HG03159 (cell line): ENCODE measurements around the gene NR1H3.

ENCODE experiments used
- ATAC-seq: cut with Tn5 transposase; IDR thresholded peaks from one replicate; pipeline ENCODE4 v1.9.1; 2021; ENCODE audit warnings: mild to moderate bottlenecking, moderate library complexity; ENCODE audit not compliant: unreplicated experiment

The NR1H3 gene

DNA sequence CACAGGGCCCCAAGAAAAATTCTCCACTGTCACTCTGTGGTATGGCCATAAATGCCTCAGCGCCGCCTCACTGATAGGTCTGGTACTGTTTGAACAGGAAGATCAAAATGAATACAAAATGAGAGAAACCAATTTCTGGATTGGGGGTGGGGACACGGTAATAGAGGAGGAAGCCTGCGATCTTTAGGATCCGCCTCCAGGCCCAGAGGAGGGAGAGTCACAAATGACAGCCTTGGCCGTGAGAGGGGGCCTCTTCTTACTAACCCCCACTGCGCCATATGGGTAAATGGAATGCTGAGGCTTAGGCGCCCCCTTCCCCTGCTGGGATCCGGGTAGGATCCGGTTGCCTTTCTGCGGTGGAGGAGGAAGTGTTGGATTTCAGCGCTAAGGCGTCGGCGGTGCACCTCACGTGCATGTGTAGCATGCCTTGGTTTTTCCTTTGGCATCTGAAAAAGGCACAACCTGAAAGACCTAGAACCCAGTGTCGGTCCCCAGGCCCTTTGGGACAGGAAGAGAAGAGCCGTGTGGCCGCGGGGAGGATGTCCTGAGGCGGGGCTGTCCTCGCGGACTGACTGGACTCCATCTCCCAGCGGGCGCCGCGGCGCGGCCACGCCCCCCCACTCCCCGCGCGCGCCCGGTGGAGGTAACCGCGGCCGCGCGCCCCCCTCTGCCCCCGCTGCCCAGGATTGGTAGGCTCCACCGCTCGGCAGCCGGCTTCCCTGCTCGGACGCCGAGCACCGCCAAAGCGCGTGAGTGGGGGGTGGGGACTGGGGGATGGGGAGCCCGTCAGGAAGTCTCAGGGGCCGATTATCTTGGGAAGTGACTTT lies 11.4 kb downstream of the NR1H3 start:
- peak; percentile 45 for ATAC-seq

GRCh38 chr11:47269829-47270305 lies 12.1 kb downstream of the NR1H3 start, which contains the start of gene MADD:
Gene MADD, plus strand, starts transcription at chr11:47270133.
- peak; percentile 73 for ATAC-seq

GRCh38 chr11:47270331-47271271 lies 12.8 kb downstream of the NR1H3 start:
- ATAC-seq, result no peak

DNA sequence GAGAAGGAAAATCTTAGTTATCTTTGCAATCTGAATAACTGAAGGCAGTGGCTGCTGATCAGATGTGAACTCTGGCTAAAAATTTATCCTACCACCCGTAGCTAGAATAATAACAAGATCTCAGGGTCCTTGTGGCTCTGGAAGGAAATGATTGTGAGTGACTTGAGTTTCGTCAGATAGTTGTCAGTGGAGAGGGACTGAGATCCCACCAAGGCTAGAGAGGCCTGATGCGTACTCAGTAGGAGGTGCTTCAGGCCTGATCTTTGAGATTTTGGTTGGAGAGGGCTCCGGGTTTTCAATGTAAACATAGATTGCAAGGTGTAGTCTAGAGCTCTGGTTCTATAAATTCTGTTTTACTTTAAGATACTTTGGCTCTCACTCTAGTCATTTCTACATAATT lies 13.5 kb downstream of the NR1H3 start:
- ATAC-seq, result no peak

GRCh38 chr11:47271961-47272661 lies 14.3 kb downstream of the NR1H3 start:
- ATAC-seq, result no peak

- no peak for ATAC-seq
These were observed 14.9 kb downstream of the NR1H3 start for GRCh38 chr11:47272706-47273105.

DNA sequence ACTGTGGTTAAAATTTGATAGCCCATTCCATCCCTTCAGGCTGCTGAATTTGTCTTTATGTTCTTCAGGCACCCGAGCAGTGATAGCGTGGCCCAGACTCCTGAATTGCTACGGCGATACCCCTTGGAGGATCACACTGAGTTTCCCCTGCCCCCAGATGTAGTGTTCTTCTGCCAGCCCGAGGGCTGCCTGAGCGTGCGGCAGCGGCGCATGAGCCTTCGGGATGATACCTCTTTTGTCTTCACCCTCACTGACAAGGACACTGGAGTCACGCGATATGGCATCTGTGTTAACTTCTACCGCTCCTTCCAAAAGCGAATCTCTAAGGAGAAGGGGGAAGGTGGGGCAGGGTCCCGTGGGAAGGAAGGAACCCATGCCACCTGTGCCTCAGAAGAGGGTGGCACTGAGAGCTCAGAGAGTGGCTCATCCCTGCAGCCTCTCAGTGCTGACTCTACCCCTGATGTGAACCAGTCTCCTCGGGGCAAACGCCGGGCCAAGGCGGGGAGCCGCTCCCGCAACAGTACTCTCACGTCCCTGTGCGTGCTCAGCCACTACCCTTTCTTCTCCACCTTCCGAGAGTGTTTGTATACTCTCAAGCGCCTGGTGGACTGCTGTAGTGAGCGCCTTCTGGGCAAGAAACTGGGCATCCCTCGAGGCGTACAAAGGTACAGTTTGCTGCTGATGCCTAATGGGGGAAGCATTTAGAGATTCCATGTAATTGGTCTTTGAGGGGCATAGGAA lies 16.9 kb downstream of the NR1H3 start:
- ATAC-seq, result no peak

DNA sequence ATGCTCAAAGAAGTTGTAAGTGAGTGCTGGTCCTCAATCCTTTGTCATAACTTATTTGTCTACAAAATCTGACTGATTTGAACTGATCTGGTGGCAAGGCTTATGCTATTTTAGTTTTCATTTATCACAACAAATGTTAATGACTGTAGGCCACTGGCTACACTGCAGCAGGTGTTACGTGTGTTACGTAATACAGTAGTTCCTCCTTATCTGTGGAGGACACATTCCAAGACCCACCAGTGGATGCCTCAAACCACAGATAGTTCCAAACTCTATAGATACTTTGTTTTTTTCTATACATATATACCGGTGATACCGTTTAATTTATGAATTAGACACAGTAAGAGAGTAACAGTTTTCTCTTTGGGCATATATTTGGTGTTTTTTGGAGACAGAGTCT lies 19.1 kb downstream of the NR1H3 start:
- ATAC-seq, result no peak

- no peak for ATAC-seq
These were observed 20.3 kb downstream of the NR1H3 start for GRCh38 chr11:47278058-47278457.

- ATAC-seq, result no peak
These were observed 21.0 kb downstream of the NR1H3 start for GRCh38 chr11:47278769-47279168.

- ATAC-seq, result no peak
These were observed 22.3 kb downstream of the NR1H3 start for GRCh38 chr11:47280099-47280498.

DNA sequence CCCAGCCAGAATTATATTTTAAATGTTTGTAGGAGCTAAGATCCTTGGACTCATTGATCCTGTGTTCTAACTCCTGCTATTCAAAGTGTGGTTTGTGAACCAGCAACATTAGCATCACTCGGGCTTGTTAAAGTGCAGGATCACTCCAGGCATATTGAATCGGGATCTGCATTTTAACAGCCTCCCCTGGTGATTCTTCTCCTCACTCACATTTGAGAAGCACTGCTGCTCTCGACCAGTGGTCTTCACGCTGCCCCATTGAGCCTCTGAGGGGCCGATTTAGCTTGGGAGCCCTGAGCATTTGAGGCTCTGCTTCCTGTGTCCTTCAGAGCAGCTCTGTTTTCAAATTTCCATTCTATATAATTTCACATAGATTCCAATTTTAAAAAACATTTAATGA lies 23.1 kb downstream of the NR1H3 start:
- ATAC-seq, result no peak

DNA sequence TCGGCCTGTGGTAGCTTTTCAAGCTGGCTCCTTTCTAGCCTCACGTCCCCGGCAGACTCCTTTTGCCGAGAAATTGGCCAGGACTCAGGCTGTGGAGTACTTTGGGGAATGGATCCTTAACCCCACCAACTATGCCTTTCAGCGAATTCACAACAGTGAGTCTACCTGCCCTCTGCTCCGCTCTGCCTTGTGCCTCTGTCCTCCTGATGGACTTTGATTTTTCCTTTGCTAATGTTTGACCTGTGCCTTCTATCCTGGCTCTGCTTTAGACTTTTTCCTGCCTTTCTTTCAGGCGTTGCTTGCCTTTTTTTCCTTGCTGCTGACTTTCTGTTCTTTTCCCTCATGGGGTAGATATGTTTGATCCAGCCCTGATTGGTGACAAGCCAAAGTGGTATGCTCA lies 24.7 kb downstream of the NR1H3 start:
- no peak for ATAC-seq

GRCh38 chr11:47284151-47284550 lies 26.4 kb downstream of the NR1H3 start:
- no peak for ATAC-seq

DNA sequence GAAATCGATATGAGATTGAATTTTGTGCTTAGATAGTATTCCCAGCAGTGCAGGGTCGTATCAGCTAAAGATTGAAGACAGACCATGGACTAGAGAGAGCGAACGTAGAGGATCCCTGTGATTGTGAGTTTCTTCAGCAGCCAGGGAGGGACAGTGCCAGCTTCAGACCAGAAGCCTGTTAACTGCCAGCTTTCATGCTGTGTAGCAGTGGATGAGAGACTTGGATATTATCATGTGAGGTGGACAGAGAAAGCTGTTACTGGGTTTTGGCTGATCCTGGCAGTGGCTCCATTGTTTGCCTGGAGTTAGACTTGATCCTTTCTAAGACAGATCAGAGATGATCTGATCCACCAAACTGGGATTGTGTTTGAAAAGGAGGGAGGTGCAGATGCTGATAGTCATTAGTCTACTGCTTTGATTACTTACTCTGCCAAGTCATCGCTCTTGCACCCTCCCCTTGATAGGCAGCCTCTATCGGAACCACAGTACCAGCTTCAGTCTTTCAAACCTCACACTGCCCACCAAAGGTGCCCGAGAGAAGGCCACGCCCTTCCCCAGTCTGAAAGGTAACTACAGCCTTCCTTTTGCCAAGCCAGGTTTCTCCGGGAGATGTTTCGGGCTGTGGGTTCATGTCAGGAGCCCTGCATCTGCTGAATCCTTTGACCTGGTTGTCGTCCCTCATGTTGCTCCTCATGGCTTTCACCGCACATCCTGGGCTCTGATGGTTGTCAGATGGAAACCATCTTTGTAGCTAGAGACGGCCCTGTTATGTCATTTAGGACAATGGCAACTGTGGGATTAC lies 28.4 kb downstream of the NR1H3 start:
- ATAC-seq, result no peak

DNA sequence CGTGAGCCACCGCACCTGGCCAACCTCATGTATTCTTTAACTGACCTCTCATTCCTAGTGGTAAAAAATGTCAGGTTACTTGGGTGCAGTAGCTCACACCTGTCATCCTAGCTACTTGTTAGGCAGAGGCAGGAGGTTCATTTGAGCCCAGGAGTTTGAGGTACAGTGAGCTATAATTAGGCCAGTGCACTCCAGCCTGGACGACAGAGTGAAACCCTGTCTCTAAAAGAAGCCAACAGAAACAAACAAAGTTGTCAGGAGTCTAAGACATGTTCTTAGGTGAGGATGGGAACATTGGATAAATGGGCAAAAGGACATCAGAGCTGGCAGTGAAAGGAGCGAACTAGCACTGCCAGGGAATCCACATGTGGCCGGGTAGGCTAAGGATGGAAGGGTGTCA lies 30.3 kb downstream of the NR1H3 start:
- ATAC-seq, result no peak

- ATAC-seq, result no peak
These were observed 32.1 kb downstream of the NR1H3 start for GRCh38 chr11:47289856-47290255.

DNA sequence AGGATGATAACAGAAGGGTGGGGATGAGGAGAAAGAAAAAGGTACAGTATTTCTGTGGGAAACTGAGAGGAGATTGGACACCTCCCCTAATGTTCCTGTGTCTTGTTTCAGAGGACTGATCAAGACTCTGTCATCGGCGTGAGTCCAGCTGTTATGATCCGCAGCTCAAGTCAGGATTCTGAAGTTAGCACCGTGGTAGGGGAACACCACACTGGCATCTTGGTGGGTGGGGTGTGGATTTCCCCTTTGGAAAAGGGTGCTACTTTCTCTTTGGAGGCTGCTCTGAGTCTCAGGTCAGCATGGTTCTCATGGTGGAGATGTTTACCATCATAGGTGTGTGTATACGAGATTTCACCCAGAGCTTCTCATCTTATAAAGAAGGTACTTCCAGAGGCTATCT lies 37.6 kb downstream of the NR1H3 start:
- no peak for ATAC-seq

DNA sequence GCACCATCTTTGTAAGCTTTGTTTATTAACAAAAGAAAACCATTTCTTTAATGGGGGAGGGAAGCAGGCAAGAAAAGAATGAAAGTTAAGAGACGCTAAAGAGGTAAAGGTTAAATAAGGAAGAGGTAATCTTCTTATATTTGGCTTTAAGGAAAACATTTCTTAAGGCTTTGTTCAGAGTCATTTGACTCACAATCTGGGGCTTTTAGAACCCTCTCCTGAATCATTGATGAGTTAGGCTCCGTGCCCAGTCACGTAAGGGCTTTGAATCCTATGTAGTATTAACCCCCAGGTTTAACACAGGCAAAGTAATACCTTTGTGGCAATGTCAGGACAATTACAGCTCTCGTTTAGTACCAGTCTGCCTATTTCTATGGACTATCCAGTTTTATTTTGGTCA lies 38.2 kb downstream of the NR1H3 start:
- no peak for ATAC-seq

DNA sequence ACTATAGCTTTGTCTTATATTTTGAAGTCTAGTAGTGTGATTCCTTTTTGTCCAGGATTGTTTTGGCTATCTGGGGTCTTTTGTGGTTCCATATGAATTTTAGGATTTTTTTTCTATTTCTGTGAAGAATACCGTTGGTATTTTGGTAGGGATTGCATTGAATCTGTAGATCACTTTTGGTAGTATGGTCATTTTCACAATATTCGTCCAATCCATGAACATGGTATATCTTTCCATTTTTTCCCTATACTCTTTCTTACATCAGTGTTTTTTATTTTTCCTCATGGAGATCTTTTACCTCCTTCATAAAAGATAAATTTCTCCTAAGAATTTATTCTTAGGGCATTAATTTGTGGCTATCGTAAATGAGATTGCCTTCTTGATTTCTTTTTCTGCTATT lies 41.3 kb downstream of the NR1H3 start:
- ATAC-seq, result no peak
